Epithelial cell of esophagus (primary cell): ENCODE measurements around the gene EIF2S2.
A peak's percentile ranks its signal among the peaks of the same experiment; 100 is the strongest.
"Not testable (repeated sequence)": the region's sequence is repeated elsewhere in the genome, so short reads cannot be mapped to it uniquely, and the experiment has no call there.

ENCODE experiments used
- DNase-seq: peaks from one replicate; pipeline ENCODE4 v3.0.0; 2010; ENCODE audit warnings: low read depth
- H3K4me3 ChIP-seq: 2 replicates; pipeline ENCODE4 v1.5.1; 2011; ENCODE audit warnings: mild to moderate bottlenecking, low read length, control low read depth
- TF ChIP-seq, protein P1 (sequence below): IDR thresholded peaks from 2 replicates; pipeline ENCODE4 v1.5.1; 2011; ENCODE audit warnings: low read depth, mild to moderate bottlenecking, low read length, control low read depth, inconsistent platforms; ENCODE audit not compliant: insufficient read depth; ENCODE audit errors: missing control alignments

EIF2S2 gene

DNA sequence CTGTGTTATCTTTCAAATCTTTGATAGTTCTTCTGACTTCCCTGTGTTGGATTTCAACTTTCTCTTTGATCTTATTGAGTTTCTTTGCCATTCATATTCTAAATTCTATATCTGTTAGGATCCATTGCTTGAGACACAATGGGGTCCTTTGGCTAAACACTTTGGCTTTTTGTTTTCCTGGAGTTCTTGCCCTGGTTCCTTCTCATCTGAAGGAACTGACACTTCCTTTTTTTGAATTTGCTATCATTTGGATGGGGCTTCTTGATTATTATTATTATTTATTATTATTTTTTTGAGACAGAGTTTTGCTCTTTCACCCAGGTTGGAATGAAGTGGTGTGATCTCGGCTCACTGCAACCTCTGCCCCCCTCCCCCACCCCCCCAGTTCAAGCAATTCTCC, 30.1 kb upstream of the EIF2S2 start:
- no peak overlapping the region for H3K4me3 ChIP-seq
- TF ChIP-seq, protein P1, sequence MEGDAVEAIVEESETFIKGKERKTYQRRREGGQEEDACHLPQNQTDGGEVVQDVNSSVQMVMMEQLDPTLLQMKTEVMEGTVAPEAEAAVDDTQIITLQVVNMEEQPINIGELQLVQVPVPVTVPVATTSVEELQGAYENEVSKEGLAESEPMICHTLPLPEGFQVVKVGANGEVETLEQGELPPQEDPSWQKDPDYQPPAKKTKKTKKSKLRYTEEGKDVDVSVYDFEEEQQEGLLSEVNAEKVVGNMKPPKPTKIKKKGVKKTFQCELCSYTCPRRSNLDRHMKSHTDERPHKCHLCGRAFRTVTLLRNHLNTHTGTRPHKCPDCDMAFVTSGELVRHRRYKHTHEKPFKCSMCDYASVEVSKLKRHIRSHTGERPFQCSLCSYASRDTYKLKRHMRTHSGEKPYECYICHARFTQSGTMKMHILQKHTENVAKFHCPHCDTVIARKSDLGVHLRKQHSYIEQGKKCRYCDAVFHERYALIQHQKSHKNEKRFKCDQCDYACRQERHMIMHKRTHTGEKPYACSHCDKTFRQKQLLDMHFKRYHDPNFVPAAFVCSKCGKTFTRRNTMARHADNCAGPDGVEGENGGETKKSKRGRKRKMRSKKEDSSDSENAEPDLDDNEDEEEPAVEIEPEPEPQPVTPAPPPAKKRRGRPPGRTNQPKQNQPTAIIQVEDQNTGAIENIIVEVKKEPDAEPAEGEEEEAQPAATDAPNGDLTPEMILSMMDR: no peak
- no peak for DNase-seq

DNA sequence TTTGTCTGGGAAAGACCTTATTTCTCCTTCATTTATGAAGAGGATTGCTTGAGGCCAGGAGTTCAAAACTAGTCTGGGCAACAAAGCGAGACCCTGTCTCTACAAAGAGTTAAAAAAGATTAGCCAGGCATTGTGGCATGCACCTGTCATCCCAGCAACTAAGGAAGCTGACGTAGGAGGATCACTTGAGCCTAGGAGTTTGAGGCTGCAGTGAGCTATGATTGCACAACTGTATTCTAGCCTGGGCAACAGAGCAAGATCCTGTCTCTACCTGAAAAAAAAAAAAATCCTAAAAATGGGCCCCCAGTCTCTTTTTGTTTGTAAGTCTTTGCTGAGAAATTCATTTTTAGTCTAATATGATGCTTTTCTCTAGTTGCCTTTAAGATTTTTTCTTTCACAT, 29.2 kb upstream of the EIF2S2 start:
- TF ChIP-seq, protein P1: no peak
- no peak overlapping the region for H3K4me3 ChIP-seq
- DNase-seq: no peak

DNA sequence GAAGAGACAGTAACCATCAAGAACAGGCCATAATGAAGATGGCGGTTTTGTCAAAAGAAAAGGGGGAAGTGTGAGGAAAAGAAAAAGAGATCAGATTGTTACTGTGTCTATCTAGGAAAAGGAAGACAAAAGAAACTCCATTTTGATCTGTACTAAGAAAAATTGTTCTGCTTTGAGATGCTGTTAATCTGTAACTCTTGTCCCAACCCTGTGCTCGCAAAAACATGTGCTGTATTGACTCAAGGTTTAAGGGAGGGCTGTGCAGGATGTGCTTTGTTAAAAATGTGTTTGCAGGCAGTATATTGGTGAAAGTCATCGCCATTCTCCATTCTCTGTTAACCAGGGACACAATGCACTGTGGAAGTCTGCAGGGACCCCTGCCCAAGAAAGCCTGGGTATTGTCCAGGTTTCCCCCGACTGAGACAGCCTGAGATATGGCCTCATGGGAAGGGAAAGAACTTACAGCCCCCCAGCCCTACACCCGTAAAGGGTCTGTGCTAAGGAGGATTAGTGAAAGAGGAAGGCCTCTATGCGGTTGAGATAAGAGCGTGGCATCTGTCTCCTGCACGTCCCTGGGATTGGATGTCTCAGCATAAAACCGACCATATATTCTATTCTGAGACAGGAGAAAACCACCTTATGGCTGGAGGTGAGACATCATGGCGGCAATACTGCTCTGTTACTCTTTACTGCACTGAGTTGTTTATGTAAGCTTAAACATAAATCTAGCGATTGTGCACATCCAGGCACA, 23.7 kb upstream of the EIF2S2 start:
- H3K4me3 ChIP-seq, DNase-seq: not testable (repeated sequence)

DNA sequence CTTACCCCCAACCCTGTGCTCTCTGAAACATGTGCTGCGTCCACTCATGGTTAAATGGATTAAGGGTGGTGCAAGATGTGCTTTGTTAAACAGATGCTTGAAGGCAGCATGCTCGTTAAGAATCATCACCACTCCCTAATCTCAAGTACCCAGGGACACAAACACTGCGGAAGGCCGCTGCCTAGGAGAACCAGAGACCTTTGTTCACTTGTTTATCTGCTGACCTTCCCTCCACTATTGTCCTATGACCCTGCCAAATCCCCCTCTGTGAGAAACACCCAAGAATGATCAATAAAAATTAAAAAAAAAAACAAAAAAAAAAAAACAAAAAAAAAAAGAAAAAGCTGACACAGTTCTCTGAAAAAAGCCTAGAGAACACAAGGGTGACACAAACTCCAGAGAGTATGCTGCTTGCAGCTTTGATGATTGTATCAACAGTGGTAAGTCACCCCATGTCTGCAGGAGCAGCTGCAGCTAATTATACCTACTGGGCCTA, 21.4 kb upstream of the EIF2S2 start:
- not testable (repeated sequence) for DNase-seq, H3K4me3 ChIP-seq

GRCh38 chr20:34132943-34133342, 20.9 kb upstream of the EIF2S2 start:
- H3K4me3 ChIP-seq, DNase-seq: not testable (repeated sequence)

DNA sequence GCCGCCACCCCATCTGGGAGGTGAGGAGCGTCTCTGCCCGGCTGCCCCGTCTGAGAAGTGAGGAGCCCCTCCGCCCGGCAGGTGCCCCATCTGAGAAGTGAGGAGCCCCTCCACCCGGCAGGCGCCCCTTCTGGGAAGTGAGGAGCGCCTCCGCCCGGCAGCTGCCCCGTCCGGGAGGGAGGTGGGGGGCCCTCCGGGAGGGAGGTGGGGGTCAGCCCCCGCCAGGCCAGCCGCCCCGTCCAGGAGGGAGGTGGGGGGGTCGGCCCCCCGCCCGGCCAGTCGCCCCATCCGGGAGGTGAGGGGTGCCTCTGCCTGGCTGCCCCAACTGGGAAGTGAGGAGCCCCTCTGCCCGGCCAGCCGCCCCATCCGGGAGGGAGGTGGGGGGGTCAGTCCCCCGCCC, 20.4 kb upstream of the EIF2S2 start:
- H3K4me3 ChIP-seq, DNase-seq: not testable (repeated sequence)

DNA sequence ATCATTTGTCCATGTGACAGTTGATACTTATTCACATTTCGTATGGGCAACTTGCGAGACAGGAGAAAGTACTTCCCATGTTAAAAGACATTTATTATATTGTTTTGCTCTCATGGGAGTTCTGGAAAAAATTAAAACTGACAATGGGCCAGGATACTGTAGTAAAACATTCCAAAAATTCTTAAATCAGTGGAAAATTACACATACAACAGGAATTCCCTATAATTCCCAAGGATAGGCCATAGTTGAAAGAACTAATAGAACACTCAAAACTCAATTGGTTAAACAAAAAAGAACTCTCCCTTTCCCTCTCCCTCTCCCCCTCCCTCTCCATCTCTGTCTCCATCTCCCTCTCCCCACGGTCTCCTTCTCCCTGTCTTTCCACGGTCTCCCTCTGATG, 19.4 kb upstream of the EIF2S2 start:
- H3K4me3 ChIP-seq: no peak overlapping the region
- TF ChIP-seq, protein P1: no peak
- no peak for DNase-seq

GRCh38 chr20:34129518-34130162, 17.6 kb upstream of the EIF2S2 start:
- DNase-seq: peak; percentile 77
- H3K4me3 ChIP-seq: no peak overlapping the region
- TF ChIP-seq, protein P1: peak; percentile 76

- no peak overlapping the region for H3K4me3 ChIP-seq
- TF ChIP-seq, protein P1: no peak
- DNase-seq: no peak
Observed at GRCh38 chr20:34127792-34128191, 15.7 kb upstream of the EIF2S2 start.
